Smooth muscle cell (in vitro differentiated cells): ENCODE measurements around the gene ADRM1. TPM values are rescaled to one million over a fixed set of nuclear protein-coding genes. Genes with fewer than 3 reads are reported as not detected.

Experiments
- DNase-seq: peaks from one replicate; lab custom pipeline; 2025; ENCODE audit not compliant: unreplicated experiment; lab: John Stamatoyannopoulos, UW
- H2AFZ ChIP-seq: fragments of 200-600 bp; sonication (generic); 2 replicates; pipeline ENCODE4 v1.6.0; 2016; ENCODE audit warnings: antibody characterized with exemption, low read depth, mild to moderate bottlenecking
- H3F3A ChIP-seq: fragments of 200-600 bp; sonication (generic); 2 replicates; pipeline ENCODE4 v1.6.0; 2017; ENCODE audit warnings: antibody characterized with exemption, low read depth
- H3K27ac ChIP-seq: fragments of 200-600 bp; sonication (generic); 2 replicates; pipeline ENCODE4 v1.5.1; 2016; ENCODE audit warnings: low read depth, mild to moderate bottlenecking
- H3K27me3 ChIP-seq: fragments of 200-600 bp; sonication (generic); 2 replicates; pipeline ENCODE4 v1.6.1; 2016; ENCODE audit warnings: low read depth, mild to moderate bottlenecking
- H3K36me3 ChIP-seq: fragments of 200-600 bp; sonication (generic); 2 replicates; pipeline ENCODE4 v1.5.1; 2016; ENCODE audit warnings: low read depth
- H3K4me1 ChIP-seq: fragments of 200-600 bp; sonication (generic); 2 replicates; pipeline ENCODE4 v1.5.1; 2016; ENCODE audit warnings: low read depth
- H3K4me2 ChIP-seq: fragments of 200-600 bp; sonication (generic); 2 replicates; pipeline ENCODE4 v1.6.0; 2016; ENCODE audit warnings: mild to moderate bottlenecking
- H3K4me3 ChIP-seq: fragments of 200-600 bp; sonication (generic); 2 replicates; pipeline ENCODE4 v1.5.1; 2016; ENCODE audit warnings: mild to moderate bottlenecking
- H3K79me2 ChIP-seq: fragments of 200-600 bp; sonication (generic); 2 replicates; pipeline ENCODE4 v1.6.0; 2016; ENCODE audit warnings: low read depth, mild to moderate bottlenecking
- H3K9ac ChIP-seq: fragments of 200-600 bp; sonication (generic); 2 replicates; pipeline ENCODE4 v1.6.0; 2016; ENCODE audit warnings: low read depth
- H3K9me3 ChIP-seq: fragments of 200-600 bp; sonication (generic); replicated peaks from 2 replicates; pipeline ENCODE4 v1.5.1; 2016; ENCODE audit warnings: low read depth
- H4K20me1 ChIP-seq: fragments of 200-600 bp; sonication (generic); 2 replicates; pipeline ENCODE4 v1.6.0; 2016; ENCODE audit warnings: low read depth
- WGBS: methylation state at CpG from one replicate; pipeline ENCODE4 v1.1.7; 2016; ENCODE audit warnings: low lambda C conversion rate; 5-methylcytosine and 5-hydroxymethylcytosine counted together
- polyA plus RNA-seq: library from polyadenylated mRNA; unstranded; fragments of >200 nt; fragmentation: Nextera tagmentation; extraction: Ambion mirVana; gene quantifications from 2 replicates; pipeline ENCODE4 v1.2.1, GENCODE V29; 2016
- total RNA-seq: library from RNA; depleted of rRNA; stranded (reverse); fragments of >200 nt; gene quantifications from 2 replicates; pipeline ENCODE4 v1.2.3, GENCODE V29; 2014
- TF ChIP-seq, protein P1 (sequence below): fragments of 200-600 bp; sonication (generic); IDR thresholded peaks from 2 replicates; pipeline ENCODE4 v1.5.1; 2017; ENCODE audit warnings: borderline replicate concordance, mild to moderate bottlenecking, antibody characterized with exemption; ENCODE audit not compliant: insufficient read depth, poor library complexity, severe bottlenecking

Gene ADRM1
- total and polyA plus RNA-seq, 2 experiments from 2014 or later: 101 to 121 TPM

DNA sequence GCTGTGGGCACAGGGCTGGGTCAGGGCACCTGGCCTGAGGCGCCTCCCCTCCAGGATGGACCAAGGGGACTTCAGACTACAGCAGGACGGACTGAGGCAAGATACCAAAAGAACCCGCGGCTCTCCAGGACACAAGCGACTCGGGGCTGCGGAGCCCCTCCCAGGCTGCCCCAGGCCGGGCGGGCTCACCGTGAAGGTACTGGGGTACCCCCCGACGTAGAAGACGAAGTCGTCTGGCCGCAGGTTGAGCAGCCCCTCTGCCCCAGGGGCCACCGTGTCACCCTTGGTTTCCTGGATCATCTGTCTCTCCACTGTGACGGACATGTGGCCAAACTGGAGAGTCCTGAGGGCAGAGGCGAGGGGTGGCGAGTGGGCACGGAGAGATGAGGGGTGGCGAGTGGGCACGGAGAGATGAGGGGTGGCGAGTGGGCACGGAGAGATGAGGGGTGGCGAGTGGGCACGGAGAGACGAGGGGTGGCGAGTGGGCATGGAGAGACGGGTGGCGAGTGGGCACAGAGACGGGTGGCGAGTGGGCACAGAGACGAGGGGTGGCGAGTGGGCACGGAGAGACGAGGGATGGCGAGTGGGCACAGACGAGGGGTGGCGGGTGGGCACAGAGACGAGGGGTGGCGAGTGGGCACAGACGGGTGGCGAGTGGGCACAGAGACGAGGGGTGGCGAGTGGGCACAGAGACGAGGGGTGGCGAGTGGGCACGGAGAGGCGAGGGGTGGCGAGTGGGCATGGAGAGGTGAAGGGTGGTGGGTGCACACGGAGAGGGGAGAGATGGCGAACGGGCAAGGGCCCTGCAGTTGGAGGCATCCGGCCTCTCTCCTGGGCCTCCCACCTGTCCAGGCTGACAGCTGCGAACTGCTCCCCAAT, 10.9 kb downstream of the ADRM1 start:
- no peak overlapping the region for H3K4me3 ChIP-seq
- DNase-seq: no peak
- no peak overlapping the region for H3K27ac ChIP-seq
- no peaks in the 10 kb centered on the region for H4K20me1 ChIP-seq
- no peaks in the 10 kb centered on the region for H3F3A ChIP-seq
- no peaks in the 10 kb centered on the region for H3K4me1 ChIP-seq
- no peaks in the 10 kb centered on the region for H3K36me3 ChIP-seq
- H2AFZ ChIP-seq: no peak overlapping the region
- H3K27me3 ChIP-seq: no peaks in the 10 kb centered on the region
- H3K79me2 ChIP-seq: no peaks in the 10 kb centered on the region
- no peak overlapping the region for H3K9ac ChIP-seq
- TF ChIP-seq, protein P1, sequence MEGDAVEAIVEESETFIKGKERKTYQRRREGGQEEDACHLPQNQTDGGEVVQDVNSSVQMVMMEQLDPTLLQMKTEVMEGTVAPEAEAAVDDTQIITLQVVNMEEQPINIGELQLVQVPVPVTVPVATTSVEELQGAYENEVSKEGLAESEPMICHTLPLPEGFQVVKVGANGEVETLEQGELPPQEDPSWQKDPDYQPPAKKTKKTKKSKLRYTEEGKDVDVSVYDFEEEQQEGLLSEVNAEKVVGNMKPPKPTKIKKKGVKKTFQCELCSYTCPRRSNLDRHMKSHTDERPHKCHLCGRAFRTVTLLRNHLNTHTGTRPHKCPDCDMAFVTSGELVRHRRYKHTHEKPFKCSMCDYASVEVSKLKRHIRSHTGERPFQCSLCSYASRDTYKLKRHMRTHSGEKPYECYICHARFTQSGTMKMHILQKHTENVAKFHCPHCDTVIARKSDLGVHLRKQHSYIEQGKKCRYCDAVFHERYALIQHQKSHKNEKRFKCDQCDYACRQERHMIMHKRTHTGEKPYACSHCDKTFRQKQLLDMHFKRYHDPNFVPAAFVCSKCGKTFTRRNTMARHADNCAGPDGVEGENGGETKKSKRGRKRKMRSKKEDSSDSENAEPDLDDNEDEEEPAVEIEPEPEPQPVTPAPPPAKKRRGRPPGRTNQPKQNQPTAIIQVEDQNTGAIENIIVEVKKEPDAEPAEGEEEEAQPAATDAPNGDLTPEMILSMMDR: no peak
- H3K9me3 ChIP-seq: no peaks in the 10 kb centered on the region
- no peak overlapping the region for H3K4me2 ChIP-seq
- WGBS: 94% methylated on average over 33 of the region's 55 CpGs

- H3K9ac ChIP-seq: no peak overlapping the region
- no peaks in the 10 kb centered on the region for H3F3A ChIP-seq
- no peaks in the 10 kb centered on the region for H4K20me1 ChIP-seq
- TF ChIP-seq, protein P1: no peak
- no peak overlapping the region for H2AFZ ChIP-seq
- no peaks in the 10 kb centered on the region for H3K9me3 ChIP-seq
- H3K36me3 ChIP-seq: no peaks in the 10 kb centered on the region
- no peaks in the 10 kb centered on the region for H3K4me1 ChIP-seq
- no peak overlapping the region for H3K27ac ChIP-seq
- no peak overlapping the region for H3K4me3 ChIP-seq
- H3K27me3 ChIP-seq: no peaks in the 10 kb centered on the region
- 98% methylated on average over 12 of the region's 12 CpGs for WGBS
- DNase-seq: no peak
- H3K79me2 ChIP-seq: no peaks in the 10 kb centered on the region
- H3K4me2 ChIP-seq: no peak overlapping the region
These were observed 11.5 kb downstream of the ADRM1 start for GRCh38 chr20:62314339-62314638.

GRCh38 chr20:62314711-62315302, 12.0 kb downstream of the ADRM1 start:
- no peak for DNase-seq
- Histone ChIP-seq H3F3A (no peaks in the 10 kb centered on the region), H3K4me1 (no peaks in the 10 kb centered on the region), H4K20me1 (no peaks in the 10 kb centered on the region), H3K9me3 (no peaks in the 10 kb centered on the region), H2AFZ (no peak overlapping the region), H3K4me2 (no peak overlapping the region), H3K36me3 (no peaks in the 10 kb centered on the region), H3K27me3 (no peaks in the 10 kb centered on the region), H3K4me3 (no peak overlapping the region), H3K27ac (no peak overlapping the region), H3K9ac (no peak overlapping the region), H3K79me2 (no peaks in the 10 kb centered on the region)
- TF ChIP-seq, protein P1: no peak
- over 99% methylated on average over 25 of the region's 25 CpGs for WGBS
